Endothelial cell of umbilical vein (primary cell): ENCODE results near the gene UBE2H. TPM values are rescaled to one million over a fixed set of nuclear protein-coding genes. Genes with fewer than 3 reads are reported as not detected.

Experiments
- BruUV-seq: library from RNA; stranded (reverse); fragments of 400-500 nt; replicated peaks from 2 replicates; lab custom pipeline; 2021; lab: Mats Ljungman, UMichigan
- CTCF ChIA-PET: fragments of 300-600, 350-600 bp; sonication (Branson Sonifier 250); formaldehyde crosslinking; loops from one replicate; lab custom pipeline; 2021; ENCODE audit warnings: antibody characterized with exemption, inconsistent platforms; lab: Charles Lee
- POLR2A ChIA-PET: fragments of 300-600, 350-600 bp; sonication (Branson Sonifier 250); formaldehyde crosslinking; loops from one replicate; lab custom pipeline; 2021; ENCODE audit warnings: antibody characterized with exemption, inconsistent platforms; lab: Charles Lee
- DNase-seq: peaks from one replicate; pipeline ENCODE4 v3.0.0-alpha.2; 2011; ENCODE audit warnings: low read depth, low spot score
- FAIRE-seq: peaks from 2 replicates; lab custom pipeline; 2011; peaks lifted over from hg19 to GRCh38; lab: Jason Lieb, UNC
- H2AFZ ChIP-seq: 2 replicates; pipeline ENCODE4 v1.6.0; 2012; ENCODE audit warnings: low read depth, low read length, control low read depth, inconsistent platforms
- H3K27ac ChIP-seq: 2 replicates; pipeline ENCODE4 v1.5.1; 2011; ENCODE audit warnings: low read depth, mild to moderate bottlenecking, control low read depth, low read length, moderate library complexity; ENCODE audit not compliant: insufficient read depth
- H3K27me3 ChIP-seq, 2 experiments: 2 replicates each; pipeline versions ENCODE4 v1.6.0 to v1.6.1; 2011; ENCODE audit warnings: low read length in 2 of 2, mixed read lengths in 1 of 2; ENCODE audit not compliant: control insufficient read depth in 2 of 2, insufficient read depth in 2 of 2
- H3K36me3 ChIP-seq, 2 experiments: 2 replicates in 1 of 2; 3 replicates in 1 of 2; pipeline ENCODE4 v1.5.1; 2011; ENCODE audit warnings: low read length in 2 of 2, mild to moderate bottlenecking in 1 of 2, moderate library complexity in 1 of 2; ENCODE audit not compliant: control insufficient read depth in 2 of 2, insufficient read depth in 2 of 2; ENCODE audit errors: extremely low read depth in 1 of 2
- H3K4me1 ChIP-seq: 3 replicates; pipeline ENCODE4 v1.5.1; 2011; ENCODE audit warnings: mild to moderate bottlenecking, low read length; ENCODE audit not compliant: control insufficient read depth, insufficient read depth; ENCODE audit errors: extremely low read depth
- H3K4me2 ChIP-seq: 2 replicates; pipeline ENCODE4 v1.6.1; 2011; ENCODE audit warnings: low read length, control low read depth, mixed read lengths; ENCODE audit not compliant: insufficient read depth
- H3K4me3 ChIP-seq, 3 experiments: fragments of 200-600 bp in 1 of 3; sonication (generic), shearing (Covaris generic) in 1 of 3; replicated peaks in 1 of 3; 2 replicates each; pipeline ENCODE4 v1.5.1; 2011 to 2016; ENCODE audit warnings: control low read depth in 3 of 3, low read length in 3 of 3, mild to moderate bottlenecking in 2 of 3, inconsistent platforms in 1 of 3, low read depth in 1 of 3, moderate library complexity in 1 of 3; ENCODE audit not compliant: insufficient read depth in 1 of 3
- H3K79me2 ChIP-seq: 2 replicates; pipeline ENCODE4 v1.6.0; 2012; ENCODE audit warnings: low read length, inconsistent platforms; ENCODE audit not compliant: control insufficient read depth, insufficient read depth
- H3K9ac ChIP-seq: replicated peaks from 2 replicates; pipeline ENCODE3; 2011; ENCODE audit warnings: low read length, control low read depth; ENCODE audit not compliant: insufficient read depth; ENCODE audit errors: extremely low read depth
- H3K9me1 ChIP-seq: replicated peaks from 3 replicates; pipeline ENCODE4 v1.6.0; 2011; ENCODE audit warnings: mild to moderate bottlenecking, low read length; ENCODE audit not compliant: control insufficient read depth, insufficient read depth; ENCODE audit errors: extremely low read depth
- H3K9me3 ChIP-seq: replicated peaks from 2 replicates; pipeline ENCODE4 v1.5.1; 2012; ENCODE audit warnings: low read length, inconsistent platforms; ENCODE audit not compliant: control insufficient read depth, insufficient read depth
- H4K20me1 ChIP-seq: replicated peaks from 2 replicates; pipeline ENCODE3; 2011; ENCODE audit warnings: mild to moderate bottlenecking, low read length; ENCODE audit not compliant: control insufficient read depth, insufficient read depth; ENCODE audit errors: extremely low read depth
- EZH2 ChIP-seq: IDR thresholded peaks from 2 replicates; pipeline ENCODE4 v1.6.1; 2012; ENCODE audit warnings: borderline replicate concordance, low read depth, mild to moderate bottlenecking, moderate library complexity, low read length, inconsistent platforms; ENCODE audit not compliant: severe bottlenecking
- FOS ChIP-seq: IDR thresholded peaks from 2 replicates; pipeline ENCODE4 v1.6.1; 2011; ENCODE audit warnings: mild to moderate bottlenecking, low read length, moderate library complexity, borderline replicate concordance; ENCODE audit not compliant: insufficient read depth
- GATA2 ChIP-seq: IDR thresholded peaks from 2 replicates; pipeline ENCODE4 v1.7.0; 2011; ENCODE audit warnings: low read depth, mild to moderate bottlenecking, moderate library complexity, mixed read lengths, low read length; ENCODE audit not compliant: insufficient read length, insufficient read depth
- JUN ChIP-seq: IDR thresholded peaks from 2 replicates; pipeline ENCODE4 v1.6.1; 2011; ENCODE audit warnings: borderline replicate concordance, low read depth; ENCODE audit not compliant: insufficient read length, insufficient read depth
- MYC ChIP-seq: IDR thresholded peaks from one replicate; pipeline ENCODE4 v1.6.1; 2011; ENCODE audit warnings: mild to moderate bottlenecking, low read depth, low read length
- POLR2A ChIP-seq: IDR thresholded peaks from 2 replicates; pipeline ENCODE4 v1.6.1; 2012; ENCODE audit warnings: low read depth, mild to moderate bottlenecking, control low read depth, low read length
- POLR2AphosphoS5 ChIP-seq: IDR thresholded peaks from 2 replicates; pipeline ENCODE4 v1.6.1; 2012; ENCODE audit warnings: low read depth, mild to moderate bottlenecking, control low read depth, low read length, moderate library complexity; ENCODE audit not compliant: insufficient read depth
- dilution Hi-C: fragments of 300-500 bp; cut with MboI; formaldehyde crosslinking; loops from one replicate; pipeline ENCODE4 v1.15.0; 2019; ENCODE audit warnings: low sequenced_read_pairs; ENCODE audit not compliant: extremely low pct_ligation_motif_present
- intact Hi-C: fragments of 100-400 bp; cut with micrococcal nuclease; formaldehyde crosslinking; loops from one replicate; pipeline ENCODE4 v1.10.0; 2022
- polyA plus RNA-seq, 4 experiments: library from polyadenylated mRNA; depleted of rRNA in 3 of 4; stranded (reverse) in 3 of 4; unstranded in 1 of 4; fragments of >200 nt; gene quantifications; 2 replicates each; pipeline versions ENCODE4 v1.2.1 to v1.2.3, GENCODE V29; 2011 to 2012; ENCODE audit warnings: missing spikeins in 1 of 4
- total RNA-seq: library from RNA; stranded (reverse); gene quantifications from 2 replicates; pipeline ENCODE4 v1.2.3, GENCODE V29; 2021
- TF ChIP-seq, protein P1 (sequence below): IDR thresholded peaks from 2 replicates; pipeline ENCODE4 v1.6.1; 2011; ENCODE audit not compliant: insufficient read depth, insufficient read length
- TF ChIP-seq, protein P2 (sequence below), 2 donors: IDR thresholded peaks; 1 replicate in 1 of 2; 2 replicates in 1 of 2; pipeline ENCODE4 v1.5.1; 2011; ENCODE audit warnings: low read length in 2 of 2, mild to moderate bottlenecking in 2 of 2, moderate library complexity in 2 of 2, control low read depth in 1 of 2, inconsistent platforms in 1 of 2, low read depth in 1 of 2; ENCODE audit not compliant: insufficient read depth in 1 of 2; ENCODE audit errors: extremely low read depth in 1 of 2

Gene UBE2H
- total and polyA plus RNA-seq, 2 donors (not counting 3 experiments of a cell fraction or from before 2014, with no cell fraction given) = 51.7 to 90.1 TPM

DNA sequence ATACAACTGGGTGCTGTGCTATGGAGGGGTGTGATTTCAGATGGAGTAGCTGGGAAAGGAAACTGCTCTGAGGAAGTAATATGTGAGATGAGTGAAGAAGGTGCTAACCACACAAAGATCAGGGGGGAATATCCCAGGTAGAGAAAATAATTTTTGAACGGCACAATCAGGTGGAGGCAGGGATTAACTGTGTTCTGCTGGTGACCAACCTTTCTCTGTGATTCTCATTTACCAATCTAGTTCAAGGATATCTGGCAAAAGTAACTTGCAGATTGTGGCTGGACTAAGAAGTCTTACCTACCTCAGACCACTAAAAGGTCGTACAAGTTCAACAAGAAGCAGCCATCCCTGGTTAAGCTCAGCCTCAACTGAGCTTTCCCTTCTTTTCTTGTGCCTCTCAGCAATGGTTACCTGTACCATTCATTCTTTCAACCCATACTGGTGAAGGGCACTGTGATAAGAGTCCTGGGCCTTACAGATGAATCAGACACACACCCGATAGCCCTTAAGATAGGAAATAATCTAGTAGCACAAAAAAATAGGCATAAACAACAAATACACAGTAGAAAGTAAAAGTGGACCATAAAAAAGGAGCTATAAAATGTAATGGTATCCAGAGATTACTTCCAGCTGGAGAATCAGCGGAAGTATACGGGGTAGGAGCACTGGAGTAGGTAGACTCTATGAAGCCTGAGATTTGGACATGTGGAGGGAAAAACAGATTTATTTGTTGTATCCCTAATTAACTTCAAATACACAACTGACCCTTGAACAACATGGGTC is 96.6 kb downstream of the UBE2H start:
- Histone ChIP-seq H3K9me1 (no peaks in the 10 kb centered on the region), H3K4me2 (no peak overlapping the region), H3K4me3 (no peak overlapping the region), H2AFZ (no peak overlapping the region), H4K20me1 (peaks cover 7% of the 10 kb centered on the region), H3K4me1 (peaks cover 23% of the 10 kb centered on the region), H3K27ac (no peak overlapping the region), H3K9me3 (no peaks in the 10 kb centered on the region), H3K79me2 (peaks cover 23% of the 10 kb centered on the region), H3K36me3 (peaks cover 0 to 5% of the 10 kb centered on the region in 2 experiments), H3K9ac (no peak overlapping the region), H3K27me3 (no peaks in the 10 kb centered on the region)
- no TSS peak for BruUV-seq
- FAIRE-seq = no peak
- CTCF ChIA-PET = interaction anchor here (0.8 to 3.0 kb wide), 5 partner anchors 10 to 155 kb away, joined by 3 to 17 read pairs (median 5); no protein-coding TSS in a partner anchor
- intact Hi-C loops (no loop called here), dilution Hi-C loops (no loop called here)
- TF ChIP-seq, protein P1, sequence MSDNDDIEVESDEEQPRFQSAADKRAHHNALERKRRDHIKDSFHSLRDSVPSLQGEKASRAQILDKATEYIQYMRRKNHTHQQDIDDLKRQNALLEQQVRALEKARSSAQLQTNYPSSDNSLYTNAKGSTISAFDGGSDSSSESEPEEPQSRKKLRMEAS = no peak
- TF ChIP-seq GATA2 = no peak
- TF ChIP-seq FOS = no peak
- TF ChIP-seq EZH2 = no peak
- no peak for TF ChIP-seq POLR2AphosphoS5
- TF ChIP-seq JUN = no peak
- TF ChIP-seq MYC = no peak
- no peak for TF ChIP-seq POLR2A
- TF ChIP-seq, protein P2, sequence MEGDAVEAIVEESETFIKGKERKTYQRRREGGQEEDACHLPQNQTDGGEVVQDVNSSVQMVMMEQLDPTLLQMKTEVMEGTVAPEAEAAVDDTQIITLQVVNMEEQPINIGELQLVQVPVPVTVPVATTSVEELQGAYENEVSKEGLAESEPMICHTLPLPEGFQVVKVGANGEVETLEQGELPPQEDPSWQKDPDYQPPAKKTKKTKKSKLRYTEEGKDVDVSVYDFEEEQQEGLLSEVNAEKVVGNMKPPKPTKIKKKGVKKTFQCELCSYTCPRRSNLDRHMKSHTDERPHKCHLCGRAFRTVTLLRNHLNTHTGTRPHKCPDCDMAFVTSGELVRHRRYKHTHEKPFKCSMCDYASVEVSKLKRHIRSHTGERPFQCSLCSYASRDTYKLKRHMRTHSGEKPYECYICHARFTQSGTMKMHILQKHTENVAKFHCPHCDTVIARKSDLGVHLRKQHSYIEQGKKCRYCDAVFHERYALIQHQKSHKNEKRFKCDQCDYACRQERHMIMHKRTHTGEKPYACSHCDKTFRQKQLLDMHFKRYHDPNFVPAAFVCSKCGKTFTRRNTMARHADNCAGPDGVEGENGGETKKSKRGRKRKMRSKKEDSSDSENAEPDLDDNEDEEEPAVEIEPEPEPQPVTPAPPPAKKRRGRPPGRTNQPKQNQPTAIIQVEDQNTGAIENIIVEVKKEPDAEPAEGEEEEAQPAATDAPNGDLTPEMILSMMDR (IDR thresholded peaks at IDR 0.05; ENCODE audit: extremely low read depth in 1 of 2, insufficient read depth in 1 of 2, low read depth in 1 of 2, low read length in 2 of 2) = no peak
- DNase-seq = no peak
- POLR2A ChIA-PET = no interaction called here
